Left lung (tissue), 10 donors: ENCODE measurements around the gene LRRC18. TPM values are rescaled to one million over a fixed set of nuclear protein-coding genes. Genes with fewer than 3 reads are reported as not detected.

Experiments
- ATAC-seq: fragments of 200-7000 bp; cut with Tn5 transposase; one replicate; pipeline ENCODE4 v1.9.1; 2020; ENCODE audit warnings: moderate library complexity
- DNase-seq, 4 donors: peaks; one replicate each; pipeline ENCODE4 v3.0.0-alpha.2; 2013 to 2020
- H3K27ac ChIP-seq, 2 donors: fragments of 200-600 bp; sonication (generic) in 1 of 2; one replicate each; pipeline versions ENCODE4 v1.5.0 to v1.8.0; 2020 to 2021
- H3K27me3 ChIP-seq, 2 donors: fragments of 200-600 bp; sonication (generic) in 1 of 2; one replicate each; pipeline versions ENCODE4 v1.5.0 to v1.8.0; 2020 to 2021
- H3K36me3 ChIP-seq, 2 donors: fragments of 200-600 bp; sonication (generic) in 1 of 2; one replicate each; pipeline versions ENCODE4 v1.5.0 to v1.8.0; 2020 to 2021
- H3K4me1 ChIP-seq, 2 donors: fragments of 200-600 bp; one replicate each; pipeline ENCODE4 v1.8.0; 2021
- H3K4me3 ChIP-seq, 2 donors: fragments of 200-600 bp; sonication (generic) in 1 of 2; one replicate each; pipeline versions ENCODE4 v1.5.0 to v1.8.0; 2020 to 2021; ENCODE audit warnings: mild to moderate bottlenecking in 1 of 2
- H3K9me3 ChIP-seq, 2 donors: fragments of 200-600 bp; sonication (generic) in 1 of 2; one replicate each; pipeline versions ENCODE4 v1.5.0 to v1.8.0; 2020 to 2021
- intact Hi-C, 2 donors: fragments of 100-400 bp; cut with DNase I; formaldehyde crosslinking; loops; one replicate each; pipeline versions ENCODE4 v1.11.2 to v1.14.2; 2022
- polyA plus RNA-seq, 6 donors: library from polyadenylated mRNA; unstranded; fragments of 120-200 nt; gene quantifications; one replicate each; pipeline ENCODE4 v1.2.1, GENCODE V29; 2013; ENCODE audit not compliant: insufficient read length in 6 of 6
- total RNA-seq, 2 donors: library from RNA; stranded (reverse); fragmentation: NEBNext Ultra II Directional; extraction: Animal tissue kit (Norgen Biotek cat#: 25700); gene quantifications; one replicate each; pipeline ENCODE4 v1.2.1, GENCODE V29; 2021
- TF ChIP-seq, protein P1 (sequence below), 2 donors: fragments of 200-600 bp; sonication (generic) in 1 of 2; IDR thresholded peaks; one replicate each; pipeline versions ENCODE4 v1.5.0 to v1.8.0; 2021; ENCODE audit warnings: antibody characterized with exemption in 2 of 2
- donor health status: DM: no; HTN: yes; CAD: no.
- donor health status: DM: no; HTN: no; CAD: no.

Gene LRRC18
- total and polyA plus RNA-seq, 8 donors, result 0.50 to 2.1 (median 1.4) TPM

DNA sequence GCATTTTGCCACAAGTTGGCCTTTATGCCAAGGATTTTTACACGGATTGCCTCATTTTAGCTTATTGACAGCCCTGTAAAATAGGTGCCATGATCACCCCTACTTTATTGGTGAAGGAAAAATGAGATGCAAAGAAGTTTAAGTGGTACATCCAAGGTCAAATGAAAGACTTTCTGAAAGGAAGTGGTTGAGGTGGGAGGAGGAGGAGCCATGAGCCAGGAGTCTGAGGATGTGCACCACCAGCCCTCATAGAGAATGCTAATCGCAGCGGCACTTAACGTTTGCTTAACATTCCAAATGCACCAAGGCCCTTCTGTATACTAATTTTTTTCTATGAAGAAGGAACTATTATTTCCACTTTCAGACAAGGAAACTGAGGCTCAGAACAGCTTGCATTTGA, 31.0 kb upstream of the LRRC18 start:
- intact Hi-C loops, result no loop called here

DNA sequence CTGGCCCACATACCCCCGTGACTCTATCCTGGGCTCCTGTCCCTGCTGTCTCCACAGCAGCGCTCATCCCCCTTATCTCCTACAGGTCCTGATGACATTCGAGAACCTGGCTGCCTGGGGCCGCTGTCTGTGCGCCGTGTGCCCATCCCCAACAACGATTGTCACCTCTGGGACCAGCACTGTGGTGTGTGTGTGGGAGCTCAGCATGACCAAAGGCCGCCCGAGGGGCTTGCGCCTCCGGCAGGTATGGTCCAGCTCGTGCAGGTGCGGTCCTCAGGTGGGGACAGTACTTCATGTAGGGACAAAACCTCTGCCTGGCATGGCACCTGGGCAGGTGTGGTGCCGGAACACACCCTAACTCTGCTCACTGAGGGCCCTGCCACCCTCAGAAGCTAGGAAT, 30.4 kb upstream of the LRRC18 start:
- Histone ChIP-seq H3K27me3 (no peaks in the 10 kb centered on the region), H3K4me1 (no peaks in the 10 kb centered on the region), H3K36me3 (peaks cover 0 to 45% of the 10 kb centered on the region in 2 donors), H3K4me3 (no peak overlapping the region), H3K27ac (no peak overlapping the region), H3K9me3 (no peaks in the 10 kb centered on the region)
- intact Hi-C loops, result no loop called here
- DNase-seq (no peak), ATAC-seq (no peak)
- TF ChIP-seq, protein P1, sequence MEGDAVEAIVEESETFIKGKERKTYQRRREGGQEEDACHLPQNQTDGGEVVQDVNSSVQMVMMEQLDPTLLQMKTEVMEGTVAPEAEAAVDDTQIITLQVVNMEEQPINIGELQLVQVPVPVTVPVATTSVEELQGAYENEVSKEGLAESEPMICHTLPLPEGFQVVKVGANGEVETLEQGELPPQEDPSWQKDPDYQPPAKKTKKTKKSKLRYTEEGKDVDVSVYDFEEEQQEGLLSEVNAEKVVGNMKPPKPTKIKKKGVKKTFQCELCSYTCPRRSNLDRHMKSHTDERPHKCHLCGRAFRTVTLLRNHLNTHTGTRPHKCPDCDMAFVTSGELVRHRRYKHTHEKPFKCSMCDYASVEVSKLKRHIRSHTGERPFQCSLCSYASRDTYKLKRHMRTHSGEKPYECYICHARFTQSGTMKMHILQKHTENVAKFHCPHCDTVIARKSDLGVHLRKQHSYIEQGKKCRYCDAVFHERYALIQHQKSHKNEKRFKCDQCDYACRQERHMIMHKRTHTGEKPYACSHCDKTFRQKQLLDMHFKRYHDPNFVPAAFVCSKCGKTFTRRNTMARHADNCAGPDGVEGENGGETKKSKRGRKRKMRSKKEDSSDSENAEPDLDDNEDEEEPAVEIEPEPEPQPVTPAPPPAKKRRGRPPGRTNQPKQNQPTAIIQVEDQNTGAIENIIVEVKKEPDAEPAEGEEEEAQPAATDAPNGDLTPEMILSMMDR (IDR thresholded peaks at IDR 0.05), result no peak

More for the DNA sequence above, 31.0 kb upstream of the LRRC18 start:
- ATAC-seq (no peak), DNase-seq (no peak)
- H3K9me3 ChIP-seq, result no peaks in the 10 kb centered on the region
- no peaks in the 10 kb centered on the region for H3K27me3 ChIP-seq
- peaks cover 0 to 47% of the 10 kb centered on the region in 2 donors for H3K36me3 ChIP-seq
- no peaks in the 10 kb centered on the region for H3K4me1 ChIP-seq
- TF ChIP-seq, protein P1 (IDR thresholded peaks at IDR 0.05), result no peak
- H3K27ac ChIP-seq, result no peak overlapping the region
- H3K4me3 ChIP-seq, result no peak overlapping the region

DNA sequence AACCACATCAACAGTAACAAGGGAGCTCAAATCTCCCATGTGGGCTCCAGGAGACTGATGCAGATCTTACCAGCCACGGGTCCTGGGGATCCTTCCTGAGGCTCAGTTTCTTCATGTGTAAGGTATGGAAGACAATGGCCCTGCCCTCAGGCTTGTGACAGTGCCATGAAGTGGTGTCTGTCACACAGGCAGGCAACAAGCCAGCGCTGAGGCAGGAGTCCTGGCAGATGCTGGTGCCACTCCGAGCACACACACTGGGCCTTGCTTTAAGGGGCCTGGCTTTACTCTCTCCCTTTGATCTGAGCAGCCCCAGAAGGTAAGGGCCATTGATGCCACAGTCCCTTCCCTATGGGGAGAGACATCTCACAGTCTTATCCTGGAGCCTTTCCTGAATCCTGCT, 28.4 kb upstream of the LRRC18 start:
- Histone ChIP-seq H3K4me1 (no peaks in the 10 kb centered on the region), H3K27ac (no peak overlapping the region), H3K9me3 (no peaks in the 10 kb centered on the region), H3K27me3 (no peaks in the 10 kb centered on the region), H3K36me3 (peaks cover 0 to 33% of the 10 kb centered on the region in 2 donors), H3K4me3 (no peak overlapping the region)
- TF ChIP-seq, protein P1 (IDR thresholded peaks at IDR 0.05), result no peak
- ATAC-seq, result no peak
- intact Hi-C loops, result no loop called here
- DNase-seq, result no peak

DNA sequence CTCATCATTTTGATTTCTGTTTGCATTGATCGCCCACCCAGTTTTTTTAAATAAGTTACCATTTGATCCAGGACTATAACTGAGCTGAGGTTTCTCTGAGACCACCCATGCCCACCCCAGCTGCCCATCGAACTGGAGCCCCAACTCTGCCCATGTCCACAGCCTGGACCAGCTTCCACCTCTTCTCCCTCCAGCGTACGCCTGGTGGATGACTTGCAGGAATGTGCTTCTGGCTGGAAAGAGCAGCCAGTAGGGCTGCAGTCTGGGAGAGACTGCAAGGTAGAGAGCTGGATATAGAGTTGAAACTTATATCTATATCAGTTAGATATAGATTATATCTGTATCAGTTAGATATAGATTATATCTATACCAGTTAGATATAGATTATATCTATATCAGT, 25.8 kb upstream of the LRRC18 start:
- Histone ChIP-seq H3K4me1 (no peaks in the 10 kb centered on the region), H3K27me3 (no peaks in the 10 kb centered on the region), H3K9me3 (no peaks in the 10 kb centered on the region), H3K4me3 (no peak overlapping the region), H3K36me3 (peaks cover 0 to 37% of the 10 kb centered on the region in 2 donors), H3K27ac (no peak overlapping the region)
- ATAC-seq (no peak), DNase-seq (no peak)
- intact Hi-C loops, result no loop called here
- TF ChIP-seq, protein P1 (IDR thresholded peaks at IDR 0.05), result no peak

DNA sequence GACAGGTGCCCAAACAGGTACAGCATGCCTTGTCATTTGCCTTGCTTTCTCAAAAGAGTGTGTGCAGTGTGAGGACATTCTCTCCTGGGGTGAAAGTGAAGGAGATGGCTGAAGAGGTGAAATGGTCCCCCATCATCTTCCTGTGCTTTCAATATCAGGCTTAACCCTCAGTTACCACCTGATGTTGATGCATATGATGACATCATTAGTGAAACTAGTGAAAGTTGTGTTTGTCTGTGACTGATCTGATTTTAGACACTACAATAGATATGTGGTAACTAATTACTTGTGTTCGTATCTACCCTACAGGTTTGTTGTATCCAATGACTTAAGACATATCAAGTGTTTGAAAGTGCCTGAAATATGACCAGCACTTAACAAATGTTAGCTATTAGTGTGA, 24.4 kb upstream of the LRRC18 start:
- H3K4me3 ChIP-seq, result no peak overlapping the region
- TF ChIP-seq, protein P1 (IDR thresholded peaks at IDR 0.05), result no peak
- no peaks in the 10 kb centered on the region for H3K27me3 ChIP-seq
- DNase-seq, result no peak
- no peak overlapping the region for H3K27ac ChIP-seq
- no peak for ATAC-seq
- intact Hi-C loops, result no loop called here
- peaks cover 0 to 32% of the 10 kb centered on the region in 2 donors for H3K36me3 ChIP-seq
- H3K4me1 ChIP-seq, result no peaks in the 10 kb centered on the region
- no peaks in the 10 kb centered on the region for H3K9me3 ChIP-seq
